Upper lobe of left lung (tissue), 4 donors: ENCODE data around the gene OXSR1.

Experiments
- POLR2A ChIP-seq, 4 donors: fragments of 450-650 bp; IDR thresholded peaks; one replicate each; pipeline ENCODE4 v1.5.1; 2016 to 2017; ENCODE audit warnings: antibody characterized with exemption in 4 of 4, mild to moderate bottlenecking in 2 of 4
- TF ChIP-seq, protein P1 (sequence below), 6 experiments: fragments of 450-650 bp in 4 of 6; fragments of 200-600 bp in 2 of 6; sonication (generic) in 2 of 6; IDR thresholded peaks; one replicate each; pipeline ENCODE4 v1.5.1; 2016 to 2019; ENCODE audit warnings: antibody characterized with exemption in 6 of 6

DNA sequence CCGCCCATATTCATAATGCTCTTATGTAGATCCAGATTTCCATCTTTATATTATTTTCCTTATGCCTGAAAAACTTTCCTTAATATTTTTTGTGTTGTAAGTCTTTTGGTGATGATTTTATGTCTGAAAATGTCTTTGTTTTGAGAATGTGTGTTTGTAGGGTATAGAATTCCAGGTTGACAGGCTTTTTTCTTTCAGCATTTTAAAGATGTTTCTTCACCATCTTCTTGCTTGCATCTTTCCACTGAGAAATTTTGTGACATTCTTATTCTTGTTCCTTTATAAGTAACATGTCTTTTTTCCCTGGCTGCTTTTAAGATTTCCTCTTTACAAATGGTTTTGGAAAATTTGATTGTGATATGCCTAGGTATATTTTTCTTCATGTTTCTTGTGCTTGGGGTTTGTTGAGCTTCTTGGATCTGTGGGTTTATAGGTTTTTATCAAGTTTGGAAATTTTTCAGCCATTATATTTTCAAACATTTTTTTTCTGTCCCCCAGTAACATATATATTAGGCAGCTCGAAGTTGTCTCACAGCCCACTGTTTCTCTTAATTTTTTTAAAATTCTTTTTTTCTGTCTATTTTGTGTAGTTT is 73.2 kb downstream of the OXSR1 start:
- TF ChIP-seq, protein P1, sequence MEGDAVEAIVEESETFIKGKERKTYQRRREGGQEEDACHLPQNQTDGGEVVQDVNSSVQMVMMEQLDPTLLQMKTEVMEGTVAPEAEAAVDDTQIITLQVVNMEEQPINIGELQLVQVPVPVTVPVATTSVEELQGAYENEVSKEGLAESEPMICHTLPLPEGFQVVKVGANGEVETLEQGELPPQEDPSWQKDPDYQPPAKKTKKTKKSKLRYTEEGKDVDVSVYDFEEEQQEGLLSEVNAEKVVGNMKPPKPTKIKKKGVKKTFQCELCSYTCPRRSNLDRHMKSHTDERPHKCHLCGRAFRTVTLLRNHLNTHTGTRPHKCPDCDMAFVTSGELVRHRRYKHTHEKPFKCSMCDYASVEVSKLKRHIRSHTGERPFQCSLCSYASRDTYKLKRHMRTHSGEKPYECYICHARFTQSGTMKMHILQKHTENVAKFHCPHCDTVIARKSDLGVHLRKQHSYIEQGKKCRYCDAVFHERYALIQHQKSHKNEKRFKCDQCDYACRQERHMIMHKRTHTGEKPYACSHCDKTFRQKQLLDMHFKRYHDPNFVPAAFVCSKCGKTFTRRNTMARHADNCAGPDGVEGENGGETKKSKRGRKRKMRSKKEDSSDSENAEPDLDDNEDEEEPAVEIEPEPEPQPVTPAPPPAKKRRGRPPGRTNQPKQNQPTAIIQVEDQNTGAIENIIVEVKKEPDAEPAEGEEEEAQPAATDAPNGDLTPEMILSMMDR (IDR thresholded peaks at IDR 0.05), result no peak
- TF ChIP-seq POLR2A (IDR thresholded peaks at IDR 0.05), result no peak
